ENCODE results near the gene CAMK2D.

Gene CAMK2D

GRCh38 chr4:113762186-113763028, 869 bp upstream of the CAMK2D start:
- DNase-seq: peak; percentile 92

- peak; percentile 47 for DNase-seq
Observed at GRCh38 chr4:113760795-113761619, 531 bp downstream of the CAMK2D start.

GRCh38 chr4:113760094-113760794, 1.3 kb downstream of the CAMK2D start:
- DNase-seq: no peak

- DNase-seq: no peak
Observed at GRCh38 chr4:113759696-113760093, 1.8 kb downstream of the CAMK2D start.

- no peak for DNase-seq
Observed at GRCh38 chr4:113758372-113758771, 3.2 kb downstream of the CAMK2D start.

GRCh38 chr4:113757486-113757885, 4.1 kb downstream of the CAMK2D start:
- no peak for DNase-seq

- DNase-seq: no peak
Observed at GRCh38 chr4:113756005-113756410, 5.5 kb downstream of the CAMK2D start.

- no peak for DNase-seq
Observed at GRCh38 chr4:113750734-113751133, 10.8 kb downstream of the CAMK2D start.

GRCh38 chr4:113750296-113750695, 11.2 kb downstream of the CAMK2D start:
- no peak for DNase-seq

- DNase-seq: no peak
Observed at GRCh38 chr4:113749178-113749577, 12.4 kb downstream of the CAMK2D start.

GRCh38 chr4:113747949-113748348, 13.6 kb downstream of the CAMK2D start:
- no peak for DNase-seq

- DNase-seq: no peak
Observed at GRCh38 chr4:113745711-113746110, 15.8 kb downstream of the CAMK2D start.

- DNase-seq: no peak
Observed at GRCh38 chr4:113744667-113745240, 16.8 kb downstream of the CAMK2D start.

GRCh38 chr4:113743690-113744089, 17.8 kb downstream of the CAMK2D start:
- DNase-seq: no peak

GRCh38 chr4:113742643-113743042, 18.9 kb downstream of the CAMK2D start:
- DNase-seq: no peak

GRCh38 chr4:113741956-113742355, 19.6 kb downstream of the CAMK2D start:
- DNase-seq: no peak

GRCh38 chr4:113740857-113741379, 20.6 kb downstream of the CAMK2D start:
- no peak for DNase-seq

GRCh38 chr4:113739197-113739596, 22.3 kb downstream of the CAMK2D start:
- no peak for DNase-seq

GRCh38 chr4:113738251-113738650, 23.3 kb downstream of the CAMK2D start:
- no peak for DNase-seq

GRCh38 chr4:113733685-113734084, 27.9 kb downstream of the CAMK2D start:
- no peak for DNase-seq

GRCh38 chr4:113732967-113733527, 28.5 kb downstream of the CAMK2D start:
- no peak for DNase-seq

- no peak for DNase-seq
Observed at GRCh38 chr4:113730467-113731216, 30.9 kb downstream of the CAMK2D start.
